HG03066 (cell line): Measurements from ENCODE around the gene CST8.

Source experiments
- ATAC-seq: cut with Tn5 transposase; IDR thresholded peaks from one replicate; pipeline ENCODE4 v1.9.1; 2021; ENCODE audit warnings: low read depth; ENCODE audit not compliant: unreplicated experiment

CST8 gene

DNA sequence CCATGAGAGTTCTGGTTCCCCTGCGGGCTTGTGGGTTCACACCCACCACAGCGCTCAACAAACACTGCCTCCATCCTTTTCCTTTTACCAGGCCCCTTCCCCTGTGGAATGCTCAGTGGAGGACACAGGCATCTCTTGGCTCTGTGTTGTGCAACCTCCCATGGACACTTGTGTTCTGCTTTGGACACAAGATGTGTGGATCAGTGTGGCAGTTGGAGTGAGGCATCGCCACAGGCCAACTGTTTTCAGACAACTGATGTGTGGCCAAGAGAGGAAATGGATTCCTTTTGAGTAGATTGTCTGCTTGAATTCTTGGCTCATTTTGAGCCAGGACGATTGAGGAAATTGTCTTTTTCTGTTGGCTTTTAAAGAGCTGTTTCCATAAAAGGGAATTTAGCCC is 26.8 kb downstream of the CST8 start:
- ATAC-seq: no peak

DNA sequence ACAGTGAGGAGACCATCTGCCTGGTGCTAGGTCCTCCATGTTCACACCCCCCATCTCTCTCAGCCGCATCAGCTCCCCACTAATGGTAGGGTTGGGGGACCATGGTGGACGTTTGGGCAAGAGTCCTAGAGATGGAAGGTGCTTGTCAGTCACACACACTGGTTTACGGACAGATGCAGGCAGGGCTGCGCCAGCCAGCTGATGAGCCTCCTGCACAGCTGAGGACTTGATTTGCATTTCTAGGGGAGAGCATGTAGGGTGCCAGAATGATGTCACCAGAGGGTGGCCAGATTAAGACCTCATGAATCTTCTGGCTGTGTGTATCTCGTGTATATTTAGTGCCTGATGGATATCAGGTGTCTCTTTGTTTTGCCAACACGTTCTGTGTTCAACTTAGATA is 28.6 kb downstream of the CST8 start:
- no peak for ATAC-seq

- ATAC-seq: no peak
Measured at GRCh38 chr20:23520185-23520584, 29.3 kb downstream of the CST8 start.

DNA sequence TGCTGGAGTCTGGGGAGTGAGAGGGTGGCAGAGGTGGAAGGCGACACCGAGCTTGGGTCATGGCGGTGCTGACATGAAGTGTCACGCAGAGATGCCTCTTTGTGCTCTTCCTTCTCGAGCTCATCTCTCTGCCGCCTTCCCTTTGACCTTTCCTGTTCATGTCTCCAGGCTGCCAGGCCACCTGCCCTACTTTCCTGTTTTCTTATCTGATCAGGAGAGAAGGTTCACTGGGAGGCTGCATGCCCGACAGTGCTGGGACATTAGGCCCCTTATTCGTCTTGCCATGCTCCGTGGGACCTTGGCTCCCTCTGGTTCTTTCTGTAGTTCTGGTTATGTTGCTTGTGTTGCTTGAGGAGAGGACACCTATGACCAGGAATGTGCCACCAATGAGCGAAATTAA is 33.2 kb downstream of the CST8 start:
- ATAC-seq: no peak

- no peak for ATAC-seq
Measured at GRCh38 chr20:23526850-23527249, 35.9 kb downstream of the CST8 start.

DNA sequence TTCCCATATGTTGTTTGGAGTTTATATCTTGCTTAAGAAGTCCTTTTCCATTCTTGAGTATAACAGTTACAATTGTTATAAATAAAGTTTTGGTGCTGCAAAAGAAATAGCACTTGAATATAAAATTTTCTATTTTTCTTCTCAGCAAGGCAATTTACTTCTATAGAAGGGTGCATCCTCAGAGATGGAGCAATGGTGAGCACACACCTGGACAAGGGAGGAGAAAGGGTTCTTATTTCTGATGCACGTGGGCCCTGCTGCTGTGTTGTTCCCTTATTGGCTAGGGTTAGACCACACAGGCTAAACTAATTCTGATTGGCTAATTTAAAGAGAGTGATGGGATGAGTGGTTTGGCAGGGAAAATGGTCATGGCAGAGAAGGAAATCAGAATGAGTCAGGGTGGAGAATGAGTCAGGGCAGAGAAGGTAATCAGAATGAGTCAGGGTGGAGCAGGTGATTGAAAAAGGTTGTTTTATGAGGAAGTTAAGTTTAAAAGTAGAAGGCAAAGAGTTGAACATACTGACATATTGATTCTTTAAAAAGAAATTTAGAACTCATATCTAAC is 38.0 kb downstream of the CST8 start:
- ATAC-seq: no peak

DNA sequence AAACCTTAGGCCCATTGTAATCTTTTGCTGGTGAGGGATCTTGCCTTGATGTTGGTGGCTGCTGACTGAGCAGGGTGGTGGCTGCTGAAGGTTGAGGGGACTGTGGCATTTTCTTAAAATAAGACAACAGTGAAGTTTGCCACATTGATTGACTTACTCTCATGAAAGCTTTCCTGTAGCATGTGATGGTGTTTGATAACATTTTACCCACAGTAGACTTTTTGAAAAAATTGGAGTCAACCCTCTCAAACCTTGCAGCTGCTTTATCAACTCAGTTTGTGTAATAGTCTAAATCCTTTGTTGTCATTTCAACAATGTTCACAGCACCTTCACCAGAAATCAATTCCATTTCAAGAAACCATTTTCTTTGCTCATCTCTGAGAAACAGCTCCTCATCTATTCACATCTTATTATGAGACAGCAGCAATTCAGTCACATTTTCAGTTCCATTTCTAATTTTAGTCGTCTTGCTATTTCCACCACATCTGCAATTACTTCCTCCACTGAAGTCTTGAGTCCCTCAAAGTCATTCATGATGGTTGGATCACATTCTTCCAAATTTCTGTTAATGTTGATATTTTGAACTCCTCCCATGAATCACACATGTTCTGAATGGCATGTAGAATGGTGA is 40.1 kb downstream of the CST8 start:
- ATAC-seq: no peak

DNA sequence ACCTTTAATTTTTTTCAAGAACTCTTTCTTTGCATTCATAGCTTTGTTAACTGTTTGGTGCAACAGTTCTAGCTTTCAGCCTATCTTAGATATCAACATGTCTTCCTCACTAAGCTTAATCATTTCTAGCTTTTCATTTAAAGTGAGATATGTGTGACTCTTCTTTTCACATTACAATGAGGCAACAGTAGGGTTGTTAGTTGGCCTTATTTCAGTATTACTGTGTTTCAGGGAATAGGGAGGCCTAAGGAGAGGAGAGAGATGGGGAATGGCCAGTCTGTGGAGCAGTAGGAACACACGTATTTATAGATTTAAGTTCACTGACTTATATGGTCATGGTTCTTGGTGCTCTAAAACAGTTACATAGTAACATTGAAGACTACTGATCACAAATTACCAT is 41.6 kb downstream of the CST8 start:
- ATAC-seq: no peak

GRCh38 chr20:23533161-23533560 is 42.2 kb downstream of the CST8 start:
- ATAC-seq: no peak

GRCh38 chr20:23534801-23535593 is 44.1 kb downstream of the CST8 start:
- no peak for ATAC-seq

DNA sequence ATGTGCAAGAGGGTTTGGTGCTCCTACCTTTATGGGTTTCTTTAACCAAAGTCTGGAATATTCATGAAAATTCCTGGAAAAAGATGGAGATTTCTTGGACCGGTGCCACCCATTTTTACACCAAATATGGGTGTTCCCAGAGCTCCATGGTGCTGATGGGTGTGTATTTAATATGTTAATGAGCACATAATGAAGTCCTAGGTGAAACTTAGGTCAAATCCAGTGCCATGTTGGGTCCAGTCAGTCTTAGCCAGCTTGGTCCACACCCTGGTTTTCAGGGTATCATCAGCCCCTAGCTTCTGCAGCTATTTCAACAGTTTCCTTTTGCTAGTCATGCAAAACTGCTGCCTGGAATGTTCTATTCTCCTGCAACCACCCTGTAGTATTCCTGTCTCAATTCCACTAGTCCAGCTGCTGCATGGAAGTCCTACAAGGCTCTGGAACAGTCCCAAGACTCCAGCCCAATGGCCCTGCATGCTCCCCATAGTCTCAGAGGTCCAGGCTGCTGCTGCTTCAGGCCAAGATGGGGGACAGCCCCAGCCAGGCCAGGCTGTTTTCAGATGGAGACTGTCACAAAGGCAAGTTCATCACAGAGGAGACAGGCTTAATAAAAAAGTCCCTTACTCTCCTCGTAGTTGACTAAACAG is 45.5 kb downstream of the CST8 start:
- ATAC-seq: no peak

GRCh38 chr20:23537030-23537429 is 46.1 kb downstream of the CST8 start:
- no peak for ATAC-seq

DNA sequence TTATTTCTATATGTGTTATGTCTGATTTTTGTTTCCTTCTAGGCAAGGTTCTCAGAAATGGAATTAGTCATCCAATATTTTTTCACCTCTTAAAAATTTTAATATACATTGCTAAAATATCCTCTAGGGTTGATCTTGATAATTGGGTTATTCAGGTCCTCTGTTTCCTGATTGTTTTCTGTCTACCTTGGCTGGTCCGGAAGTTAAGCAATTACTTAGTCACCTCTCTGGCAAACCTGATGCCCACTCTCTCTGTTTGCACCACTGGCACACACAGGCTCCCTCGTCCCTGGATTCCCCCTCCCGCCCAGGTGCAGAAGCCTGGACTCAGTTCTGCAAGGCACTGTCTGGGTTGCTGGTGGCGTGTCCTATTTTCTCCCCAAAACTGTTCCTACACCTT is 49.7 kb downstream of the CST8 start:
- ATAC-seq: no peak

GRCh38 chr20:23541330-23541729 is 50.4 kb downstream of the CST8 start:
- no peak for ATAC-seq

DNA sequence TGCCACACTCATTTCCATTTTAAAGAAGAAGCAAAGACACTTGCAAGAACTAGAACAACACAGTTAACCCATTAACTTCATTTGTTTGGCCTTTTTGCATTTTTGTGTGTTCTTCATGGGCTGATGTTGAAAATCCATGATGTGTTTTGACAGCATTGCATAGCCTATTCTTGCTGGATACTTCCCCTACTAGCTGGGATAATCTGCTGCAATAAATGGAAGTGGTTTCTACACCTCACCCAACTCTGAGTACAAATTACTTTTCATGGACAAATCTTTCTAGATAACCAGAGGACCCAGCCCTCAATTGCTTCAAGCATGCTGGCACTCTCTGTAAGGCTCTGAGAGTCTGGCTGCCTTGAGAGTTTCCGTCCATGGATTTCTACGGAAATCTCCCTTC is 50.9 kb downstream of the CST8 start:
- ATAC-seq: no peak

GRCh38 chr20:23542801-23543200 is 51.9 kb downstream of the CST8 start:
- ATAC-seq: no peak

DNA sequence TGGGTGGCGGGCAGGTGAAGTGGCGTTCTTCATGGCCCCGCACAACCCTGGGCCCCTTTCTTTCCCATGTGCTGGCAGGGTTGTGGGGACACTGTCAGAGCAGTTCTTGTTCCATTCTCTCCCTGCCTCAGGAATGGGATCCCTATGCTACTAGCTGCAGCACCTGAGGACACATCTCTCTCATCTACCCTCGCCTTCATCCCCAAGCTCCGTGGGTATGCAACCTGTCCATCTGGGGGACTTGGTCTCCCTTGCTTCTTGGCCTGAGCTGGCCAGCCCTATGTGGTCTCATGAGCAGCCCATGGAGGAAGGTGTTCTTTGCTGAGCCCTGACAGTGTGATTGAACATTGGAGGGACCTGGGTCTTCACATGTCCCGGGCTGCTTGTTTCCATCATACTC is 53.2 kb downstream of the CST8 start:
- ATAC-seq: no peak
